HTERT RPE-1 (cell line): ENCODE results near the gene LIF.
"Not testable (repeated sequence)": the region's sequence is repeated elsewhere in the genome, so short reads cannot be mapped to it uniquely, and the experiment has no call there.

ENCODE experiments used
- in situ Hi-C: fragments of 300-500 bp; cut with MboI; formaldehyde crosslinking; loops from 4 replicates; pipeline ENCODE4 v1.14.3; 2020; ENCODE audit warnings: low sequenced_read_pairs

The LIF gene

GRCh38 chr22:30227438-30228228 is 18.9 kb downstream of the LIF start:
- in situ Hi-C loops = no loop called here

DNA sequence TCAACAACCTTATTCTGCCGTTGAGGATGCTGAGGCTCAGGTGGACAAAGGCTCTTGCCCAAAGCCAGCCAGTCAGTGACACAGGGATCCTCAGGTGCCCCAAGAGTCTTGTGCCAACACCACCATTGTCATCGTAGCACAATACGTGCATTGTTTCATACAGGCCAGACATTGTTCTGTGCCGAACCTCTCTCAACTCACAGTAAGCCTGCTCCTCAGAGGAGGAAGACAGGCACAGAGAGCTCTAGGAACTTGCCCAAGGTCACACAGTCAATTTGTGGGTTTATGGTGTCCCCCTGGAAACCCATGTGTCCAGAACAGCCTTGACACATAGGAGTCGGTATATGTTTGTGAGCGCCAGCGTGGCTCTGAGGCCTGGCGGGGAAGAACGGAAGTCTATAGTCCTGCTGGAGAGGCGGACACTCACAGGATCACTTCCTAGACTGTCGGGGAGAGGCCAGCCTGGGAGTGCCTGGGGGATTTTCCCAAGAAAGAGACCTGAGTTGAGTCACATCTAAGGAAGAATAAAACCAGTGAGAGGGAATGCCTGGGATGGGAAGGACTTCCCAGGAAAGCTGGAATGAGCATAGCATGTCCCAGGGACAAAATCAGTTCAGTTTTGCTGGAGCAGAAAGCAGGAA is 20.2 kb downstream of the LIF start:
- in situ Hi-C loops = no loop called here

GRCh38 chr22:30225220-30225927 is 21.2 kb downstream of the LIF start:
- in situ Hi-C loops = no loop called here

DNA sequence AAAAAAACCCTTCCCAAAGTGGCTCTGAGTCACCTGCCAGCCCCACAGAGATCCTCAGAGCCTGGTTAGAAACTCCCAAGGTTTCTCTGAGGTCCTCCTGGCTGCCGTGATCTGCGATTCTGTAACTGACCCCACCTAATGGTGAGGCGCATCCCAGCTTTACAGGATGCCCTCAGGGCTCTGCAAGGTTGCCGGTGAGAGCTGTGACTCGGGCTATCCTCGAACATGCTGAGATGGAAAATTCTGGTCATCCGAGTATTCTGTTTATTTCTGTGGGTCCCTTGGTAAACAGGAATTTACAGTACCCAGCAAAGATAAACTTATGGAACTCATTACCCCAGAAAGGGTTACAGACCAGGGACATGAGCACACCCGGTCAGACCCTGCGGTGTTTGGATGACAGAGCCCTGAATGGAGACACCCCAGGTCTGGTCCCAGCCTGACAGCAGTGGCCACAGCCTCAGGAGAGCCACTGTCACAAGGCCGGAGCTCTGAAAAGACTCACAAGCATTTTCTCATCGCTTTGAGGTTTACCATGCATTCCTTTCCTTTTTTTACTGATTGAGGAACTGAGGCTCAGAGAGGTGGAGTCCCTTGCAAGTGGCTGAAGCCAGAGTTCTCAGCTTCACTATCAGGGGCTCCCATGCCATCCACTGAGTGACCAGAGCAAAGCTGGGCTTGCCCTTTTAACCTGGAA is 22.2 kb downstream of the LIF start:
- in situ Hi-C loops = no loop called here

DNA sequence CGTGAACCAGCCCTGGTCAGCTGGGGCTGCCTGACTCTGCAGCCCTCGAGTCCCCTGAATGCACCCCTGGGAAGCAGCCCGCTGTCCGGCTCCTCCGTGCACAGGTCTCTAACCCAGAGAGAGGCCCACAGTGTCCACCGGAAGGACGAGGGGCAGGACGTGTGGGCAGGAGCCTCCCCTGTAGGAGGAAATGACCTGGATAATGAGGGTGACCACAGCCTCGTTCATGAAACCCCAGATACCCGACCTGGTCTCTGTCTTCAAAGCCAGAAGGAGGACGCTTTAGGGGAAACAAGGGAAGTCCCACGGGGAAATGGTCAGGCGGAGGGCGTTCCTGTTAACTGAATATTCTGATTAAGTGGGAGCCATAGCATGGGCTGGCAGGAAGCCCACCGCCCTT is 23.3 kb downstream of the LIF start:
- in situ Hi-C loops = no loop called here

DNA sequence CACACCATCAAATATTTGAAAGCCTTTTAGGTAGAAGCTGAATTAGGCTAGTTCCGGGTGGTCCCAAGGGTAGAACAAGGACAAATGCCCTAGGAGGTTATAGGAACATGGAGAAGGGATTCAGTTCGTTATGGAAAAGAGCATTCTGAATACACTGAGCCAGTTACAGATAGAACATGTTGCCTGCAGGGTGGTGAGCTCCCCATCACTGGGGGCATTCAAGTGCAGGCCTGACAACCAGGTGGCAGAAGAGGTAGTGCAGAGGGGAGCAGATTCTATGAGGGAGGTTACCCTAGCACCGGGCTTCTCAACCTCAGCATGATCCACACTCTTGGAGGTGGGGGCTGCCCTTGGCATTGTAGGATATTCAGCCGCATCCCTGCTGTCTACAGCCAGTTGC is 24.2 kb downstream of the LIF start:
- in situ Hi-C loops = no loop called here

GRCh38 chr22:30221121-30221992 is 25.2 kb downstream of the LIF start:
- in situ Hi-C loops = no loop called here

DNA sequence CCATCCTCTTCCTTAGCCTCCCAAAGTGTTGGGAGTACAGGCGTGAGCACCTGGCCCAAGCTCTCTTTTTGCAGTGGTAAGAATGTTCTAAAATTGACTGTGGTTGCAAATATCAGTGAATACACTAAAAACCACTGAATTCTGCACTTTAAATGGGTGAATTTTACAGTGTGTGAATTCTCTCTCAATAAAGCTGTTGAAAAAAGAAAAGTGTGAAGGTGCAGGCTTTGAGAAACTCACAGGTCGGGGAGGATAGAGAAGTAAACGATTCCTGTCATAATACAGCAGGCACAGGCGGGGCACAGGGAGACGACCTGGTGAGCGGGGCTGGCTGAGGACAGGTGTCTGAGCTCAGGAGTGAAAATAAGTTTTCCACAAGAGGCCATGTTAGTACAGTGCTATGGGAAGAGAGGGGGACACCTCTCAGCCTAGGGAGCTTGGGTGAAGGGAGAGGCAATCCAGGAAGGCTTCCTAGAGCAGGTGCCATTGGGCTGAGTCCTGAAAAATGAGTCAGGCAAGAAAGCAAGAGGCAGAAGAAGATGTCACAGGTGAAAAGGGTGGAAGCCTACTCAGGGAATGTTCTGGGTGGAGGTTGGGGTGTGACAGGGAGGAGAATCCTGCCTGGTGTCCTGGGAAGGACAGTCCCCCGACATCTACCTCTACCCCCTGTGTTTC is 26.1 kb downstream of the LIF start:
- in situ Hi-C loops = no loop called here

DNA sequence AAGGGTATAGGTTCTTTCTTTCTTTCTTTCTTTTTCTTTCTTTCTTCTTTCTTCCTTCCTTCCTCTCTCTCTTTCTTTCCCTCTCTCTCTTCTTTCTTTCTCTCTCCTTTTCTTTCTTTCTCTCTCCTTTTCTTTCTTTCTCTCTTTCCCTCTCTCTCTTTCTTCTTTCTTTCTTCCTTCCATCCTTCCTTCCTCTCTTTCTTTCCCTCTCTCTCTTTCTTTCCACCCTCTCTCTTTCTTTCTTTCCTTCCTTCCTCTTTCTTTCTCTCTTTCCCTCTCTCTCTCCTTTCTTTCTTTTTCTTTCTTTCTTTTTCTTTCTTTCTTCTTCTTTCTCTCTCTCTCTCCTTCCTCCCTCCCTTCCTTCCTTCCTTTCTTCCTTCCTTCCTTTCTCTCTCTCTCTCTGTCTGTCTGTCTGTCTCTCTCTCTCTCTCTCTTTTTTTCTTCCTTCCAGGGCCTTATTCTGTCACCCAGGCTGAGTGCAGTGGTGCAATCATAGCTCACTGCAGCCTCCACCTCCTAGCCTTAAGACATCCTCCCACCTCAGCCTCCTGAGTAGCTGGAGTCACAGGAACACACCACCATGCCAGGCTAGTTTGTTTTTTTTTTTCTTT is 26.8 kb downstream of the LIF start:
- in situ Hi-C loops = no loop called here

DNA sequence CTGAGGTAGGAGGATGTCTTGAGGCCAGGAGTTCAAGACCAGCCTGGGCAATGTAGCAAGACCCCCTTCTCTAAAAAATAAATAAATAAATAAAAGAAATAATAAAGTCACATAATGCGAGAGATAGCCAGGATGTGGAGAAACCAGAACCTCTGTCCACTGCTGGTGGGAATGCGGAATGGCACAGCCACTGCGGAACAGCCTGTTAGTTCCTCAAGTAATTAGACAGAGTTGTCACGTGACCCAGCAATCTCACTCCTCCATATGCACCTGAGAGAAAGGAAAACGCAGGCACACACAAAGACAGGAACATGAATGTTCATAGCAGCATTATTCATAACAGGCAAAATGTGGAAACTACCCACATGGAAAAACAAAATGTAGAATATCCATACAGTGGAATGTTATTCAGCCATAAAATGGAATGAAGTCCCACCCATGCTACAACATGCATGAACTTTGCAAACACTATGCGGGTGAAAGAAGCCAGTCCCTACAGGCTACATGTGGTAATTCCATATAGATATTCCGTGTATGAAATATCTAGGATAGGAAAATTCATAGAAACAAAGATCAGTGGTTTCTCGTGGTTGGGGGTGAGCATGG is 27.4 kb downstream of the LIF start:
- in situ Hi-C loops = no loop called here

DNA sequence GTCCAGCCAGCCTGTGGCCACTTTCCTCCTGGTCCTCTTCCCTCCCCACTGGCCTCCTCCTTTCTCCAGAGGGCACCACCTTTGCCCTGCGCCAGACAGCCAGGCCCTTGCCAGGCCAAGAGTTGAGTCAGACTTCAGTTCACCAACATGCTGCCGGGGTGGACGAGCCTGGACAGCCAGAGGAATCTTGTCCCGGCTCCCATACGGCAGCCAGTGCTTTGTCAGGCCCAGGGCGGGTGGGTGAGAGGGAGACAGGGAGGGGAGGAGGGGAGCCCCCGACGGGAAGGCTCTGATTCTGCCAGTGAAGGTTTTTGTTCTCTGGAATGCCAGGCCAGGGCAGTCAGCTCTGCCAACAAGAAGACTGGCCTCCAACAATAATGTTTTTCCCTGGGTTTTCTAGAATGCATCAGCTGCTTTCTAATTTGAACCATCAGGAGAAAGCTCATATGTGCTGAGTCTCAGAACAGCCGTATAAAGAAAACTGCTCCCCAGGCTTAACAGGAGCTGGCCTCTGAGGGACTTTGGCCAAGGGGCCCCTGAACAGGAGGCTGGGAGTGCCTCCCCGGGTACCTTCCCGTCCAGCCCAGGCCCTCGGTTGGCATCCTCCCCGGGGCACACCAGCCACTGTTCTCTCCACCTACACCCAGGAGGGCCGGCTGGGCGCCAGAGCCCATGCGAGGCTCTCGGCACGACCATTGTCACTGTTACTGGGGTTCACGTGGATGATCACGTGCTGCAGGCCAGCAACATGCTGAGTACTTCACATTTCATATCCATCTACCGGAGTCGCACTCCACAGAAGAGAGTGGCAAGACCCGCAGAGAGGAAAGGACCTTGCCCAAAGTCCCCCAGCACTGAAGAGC is 28.6 kb downstream of the LIF start:
- in situ Hi-C loops = no loop called here

DNA sequence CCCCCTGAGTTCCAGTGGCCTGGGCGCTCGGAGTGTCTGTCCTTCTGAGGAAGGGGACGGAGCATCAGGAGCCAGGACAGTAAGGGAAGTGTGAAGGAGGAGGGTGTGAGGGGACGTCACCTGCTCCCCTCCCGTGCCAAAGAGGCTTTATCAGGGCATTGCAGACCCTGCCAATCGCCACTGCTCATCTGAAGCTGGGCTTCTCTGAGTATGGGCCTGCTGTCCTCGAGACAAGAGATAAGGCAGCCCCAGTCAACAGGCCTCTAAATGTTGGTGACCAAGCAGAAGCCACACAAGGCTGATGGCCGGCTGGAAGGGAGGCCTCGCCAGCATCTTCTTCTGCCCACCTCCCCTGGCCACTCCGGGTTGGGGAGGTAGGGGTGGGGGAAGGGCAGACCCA is 29.8 kb downstream of the LIF start:
- in situ Hi-C loops = no loop called here

GRCh38 chr22:30216272-30216671 is 30.3 kb downstream of the LIF start:
- in situ Hi-C loops = not testable (repeated sequence)

GRCh38 chr22:30214703-30215407 is 31.7 kb downstream of the LIF start:
- in situ Hi-C loops = no loop called here

DNA sequence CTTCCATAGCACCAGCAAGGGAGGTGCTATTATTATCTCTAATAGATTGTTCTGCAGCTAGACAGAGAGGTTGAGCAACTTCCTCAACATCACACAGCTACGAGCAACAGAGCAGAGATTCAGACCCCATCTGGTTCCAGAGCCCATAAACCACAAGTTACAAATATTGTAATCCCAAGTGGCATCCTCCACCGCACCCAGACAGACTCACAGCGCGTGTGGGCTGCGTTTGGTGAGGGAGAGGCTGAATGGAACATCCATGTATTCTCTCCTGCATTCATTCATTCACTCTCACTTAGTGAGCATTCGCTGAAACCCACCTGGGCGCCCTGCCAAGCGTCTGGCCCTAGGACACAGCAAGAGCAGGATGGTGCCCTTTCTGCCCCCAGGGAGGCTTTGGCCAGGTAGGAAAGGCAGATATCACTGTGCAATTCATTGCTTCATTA is 33.5 kb downstream of the LIF start:
- in situ Hi-C loops = no loop called here

DNA sequence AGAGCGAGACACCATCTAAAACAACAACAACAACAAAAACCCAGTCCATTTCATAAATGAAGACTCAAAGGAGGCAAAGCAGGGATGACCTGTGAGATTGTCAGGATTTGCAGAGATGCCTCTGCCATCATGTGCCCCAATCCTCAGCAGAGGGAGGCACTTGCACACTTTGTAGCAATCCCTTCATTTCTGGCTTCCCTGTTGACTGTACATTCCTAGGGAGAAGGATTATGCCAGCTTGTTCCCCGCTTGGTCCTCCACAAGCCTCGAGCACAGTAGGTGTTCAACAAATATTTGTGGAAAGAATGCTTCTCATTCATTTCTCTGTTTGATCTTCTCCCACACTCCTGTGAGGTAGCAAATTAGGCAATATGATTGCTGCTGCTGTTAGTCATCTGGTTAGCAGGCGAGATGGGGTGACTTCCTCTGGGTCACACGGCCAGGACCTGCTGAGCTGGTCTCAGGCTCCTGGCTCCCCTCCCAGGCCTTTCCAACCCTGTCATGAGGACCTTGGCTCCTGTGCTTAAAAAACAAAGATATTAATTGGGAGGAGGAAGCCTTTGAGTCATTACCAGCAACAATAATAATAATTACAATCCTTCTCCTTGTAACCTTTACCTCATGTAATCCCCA is 34.1 kb downstream of the LIF start:
- in situ Hi-C loops = no loop called here
